Brain microvascular endothelial cell (primary cell): ENCODE measurements around the gene PDZRN3.

Source experiments
- DNase-seq: peaks from one replicate; pipeline ENCODE4 v3.0.0-alpha.2; 2020
- H3K27ac ChIP-seq: fragments of 250-450 bp; sonication (Bioruptor Pico); 2 replicates; pipeline ENCODE4 v1.5.1; 2020; ENCODE audit warnings: mild to moderate bottlenecking, moderate library complexity
- H3K27me3 ChIP-seq: fragments of 250-450 bp; sonication (Bioruptor Pico); replicated peaks from 2 replicates; pipeline ENCODE4 v1.5.1; 2020; ENCODE audit warnings: mild to moderate bottlenecking
- H3K36me3 ChIP-seq: fragments of 250-450 bp; sonication (Bioruptor Pico); replicated peaks from 2 replicates; pipeline ENCODE4 v1.5.1; 2020; ENCODE audit warnings: mild to moderate bottlenecking
- H3K4me3 ChIP-seq: 2 replicates; pipeline ENCODE4 v1.5.1; 2011; ENCODE audit warnings: low read depth, mild to moderate bottlenecking, control low read depth, low read length, moderate library complexity
- CTCF ChIP-seq: IDR thresholded peaks from 2 replicates; pipeline ENCODE4 v1.5.1; 2011; ENCODE audit warnings: low read depth, mild to moderate bottlenecking, moderate library complexity, low read length, control low read depth, inconsistent platforms; ENCODE audit errors: missing control alignments
- in situ Hi-C: cut with HindIII; loops from 2 replicates; pipeline ENCODE4 v1.10.0; 2017; ENCODE audit warnings: low sequenced_read_pairs, low pct_ligation_motif_present

Gene PDZRN3

GRCh38 chr3:73474619-73475018, 150.1 kb downstream of the PDZRN3 start:
- Histone ChIP-seq H3K27ac (no peak overlapping the region), H3K4me3 (no peak overlapping the region), H3K27me3 (no peaks in the 10 kb centered on the region), H3K36me3 (no peaks in the 10 kb centered on the region)
- TF ChIP-seq CTCF = no peak
- DNase-seq = no peak
- in situ Hi-C loops = no loop called here

- no peak for DNase-seq
- no peak overlapping the region for H3K4me3 ChIP-seq
- no peaks in the 10 kb centered on the region for H3K36me3 ChIP-seq
- no peaks in the 10 kb centered on the region for H3K27me3 ChIP-seq
- in situ Hi-C loops = no loop called here
- no peak for TF ChIP-seq CTCF
- no peak overlapping the region for H3K27ac ChIP-seq
Observed at GRCh38 chr3:73473898-73474416, 150.8 kb downstream of the PDZRN3 start.

GRCh38 chr3:73473181-73473897, 151.4 kb downstream of the PDZRN3 start:
- Histone ChIP-seq H3K36me3 (no peaks in the 10 kb centered on the region), H3K27ac (no peak overlapping the region), H3K4me3 (no peak overlapping the region), H3K27me3 (no peaks in the 10 kb centered on the region)
- no peak for TF ChIP-seq CTCF
- in situ Hi-C loops = no loop called here
- DNase-seq = no peak

GRCh38 chr3:73471986-73472787, 152.6 kb downstream of the PDZRN3 start:
- no peak for DNase-seq
- in situ Hi-C loops = no loop called here
- no peak for TF ChIP-seq CTCF
- H3K36me3 ChIP-seq = no peaks in the 10 kb centered on the region
- no peak overlapping the region for H3K4me3 ChIP-seq
- no peaks in the 10 kb centered on the region for H3K27me3 ChIP-seq
- H3K27ac ChIP-seq = no peak overlapping the region

- Histone ChIP-seq H3K4me3 (no peak overlapping the region), H3K27ac (no peak overlapping the region), H3K36me3 (no peaks in the 10 kb centered on the region), H3K27me3 (no peaks in the 10 kb centered on the region)
- in situ Hi-C loops = no loop called here
- no peak for DNase-seq
- no peak for TF ChIP-seq CTCF
Observed at GRCh38 chr3:73470860-73471259, 153.9 kb downstream of the PDZRN3 start.
